ENCODE results near the gene IL20RA.
"Not testable (repeated sequence)": the region's sequence is repeated elsewhere in the genome, so short reads cannot be mapped to it uniquely, and the experiment has no call there.

The IL20RA gene

DNA sequence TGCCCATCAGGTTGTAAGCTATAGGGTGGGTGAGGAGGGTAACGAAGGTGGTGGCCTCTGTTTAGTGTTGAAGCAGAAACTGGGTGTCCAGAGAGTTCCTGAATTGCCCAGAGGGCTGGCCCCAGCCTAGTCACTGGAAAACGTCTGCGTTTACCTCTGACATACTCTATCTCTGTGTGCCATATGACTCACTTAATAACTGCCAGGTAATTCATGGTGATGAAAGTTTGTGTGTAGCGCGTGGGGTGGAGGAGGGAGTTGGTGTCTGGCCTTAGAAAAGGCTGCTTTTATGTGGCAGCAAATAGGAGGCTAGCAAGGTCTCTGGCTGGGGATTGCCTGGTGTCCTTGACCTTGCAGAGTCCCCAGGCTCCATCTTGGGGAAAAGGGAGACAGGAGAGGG is 75.3 kb downstream of the IL20RA start:
- no peak for DNase-seq

DNA sequence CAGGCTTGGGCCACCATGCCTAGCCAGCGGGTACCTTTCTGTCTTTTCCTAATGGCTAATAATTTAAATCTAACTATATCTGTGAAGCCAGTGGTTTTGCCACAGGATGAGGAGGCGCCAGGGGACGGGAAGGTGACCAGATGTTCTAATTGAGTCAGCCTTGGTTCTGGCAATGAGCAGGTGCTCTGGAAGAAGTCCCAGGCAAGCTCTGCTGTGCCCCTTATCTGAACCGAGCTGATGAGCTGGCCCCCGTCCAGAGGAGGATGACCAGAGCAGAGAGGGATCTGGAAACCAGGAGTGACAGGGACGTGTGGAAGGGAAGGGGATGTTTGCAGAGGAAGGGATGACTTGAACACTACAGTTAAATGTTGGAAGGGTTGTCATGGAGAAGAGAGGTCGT is 75.9 kb downstream of the IL20RA start:
- no peak for DNase-seq

DNA sequence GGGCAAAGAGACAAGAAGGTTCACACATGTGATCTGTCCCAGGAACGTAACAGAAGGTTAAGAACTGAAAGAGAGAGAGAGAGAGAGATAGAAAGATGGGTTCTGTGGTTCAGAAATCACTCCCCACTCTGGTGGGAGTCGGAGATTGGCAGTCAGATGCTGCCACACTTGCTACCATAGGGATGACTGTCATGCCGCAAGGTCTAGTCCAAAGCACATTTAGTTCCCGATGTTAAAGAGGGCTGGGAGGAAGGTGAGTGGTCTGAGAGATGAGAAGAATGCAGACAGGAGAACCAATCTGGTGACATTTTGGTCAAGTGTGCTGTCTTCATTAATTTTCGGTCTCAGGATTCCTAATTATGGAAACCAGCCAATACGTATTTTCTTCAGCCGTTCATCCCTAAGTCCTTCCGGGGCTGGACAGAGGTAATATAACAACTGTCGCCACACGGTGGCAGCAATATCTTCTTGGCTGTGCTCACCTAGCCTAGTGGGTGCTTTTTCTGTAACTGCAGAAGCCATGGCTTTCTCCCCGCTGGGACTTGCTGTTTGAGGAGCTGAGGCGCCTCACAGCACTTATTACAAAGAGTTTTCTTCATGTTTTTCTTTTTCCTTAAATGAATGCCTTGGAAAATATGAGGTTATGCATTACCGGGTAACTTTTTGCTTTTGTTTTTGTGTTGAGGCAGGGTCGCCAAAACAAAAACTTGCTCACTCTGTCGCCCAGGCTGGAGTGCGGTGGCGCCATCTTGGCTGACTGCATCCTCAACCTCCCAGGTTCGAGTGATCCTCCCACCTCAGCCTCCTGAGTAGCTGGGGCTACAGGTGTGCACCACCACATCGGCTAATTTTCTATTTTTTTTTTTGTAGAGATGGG is 76.7 kb downstream of the IL20RA start:
- DNase-seq = peak; percentile 68 to 69

DNA sequence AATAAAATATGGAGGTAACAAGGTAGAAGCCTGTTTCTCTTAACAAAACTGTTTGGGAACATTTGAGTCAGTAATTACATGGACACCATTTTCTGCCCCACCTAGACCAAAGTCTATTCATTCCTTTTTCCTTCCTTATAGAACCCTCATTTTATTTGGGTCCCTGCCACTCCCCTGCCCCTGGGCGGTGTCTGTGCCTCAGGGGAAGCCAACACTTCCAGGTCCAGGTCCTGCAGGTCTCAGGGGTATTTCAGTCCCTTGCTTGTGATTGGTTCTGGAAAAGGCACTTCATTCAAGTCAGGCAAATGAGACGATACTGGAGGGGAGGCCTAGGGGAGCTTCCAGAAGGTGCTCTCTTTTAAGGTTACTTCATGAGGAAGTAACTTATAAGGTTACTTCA is 80.4 kb downstream of the IL20RA start:
- no peak for DNase-seq

DNA sequence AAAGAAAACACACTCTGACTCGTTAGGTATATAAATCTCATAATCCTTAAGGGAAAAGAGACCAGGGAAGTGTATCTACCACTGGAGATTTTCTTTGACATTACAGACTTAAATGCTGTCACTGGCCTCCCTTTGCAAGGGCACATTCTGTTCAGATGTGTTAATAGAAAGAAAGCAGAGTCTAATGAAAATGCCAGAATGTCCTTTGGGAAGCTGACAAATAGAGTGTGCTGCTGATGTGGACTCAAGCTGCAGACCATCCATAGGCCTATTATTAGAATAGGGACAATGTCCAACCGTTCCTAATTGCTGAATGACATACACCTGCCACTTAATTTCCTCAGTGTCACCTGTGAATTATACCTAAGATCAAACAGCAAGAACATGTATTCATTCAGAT is 81.5 kb downstream of the IL20RA start:
- DNase-seq = no peak

DNA sequence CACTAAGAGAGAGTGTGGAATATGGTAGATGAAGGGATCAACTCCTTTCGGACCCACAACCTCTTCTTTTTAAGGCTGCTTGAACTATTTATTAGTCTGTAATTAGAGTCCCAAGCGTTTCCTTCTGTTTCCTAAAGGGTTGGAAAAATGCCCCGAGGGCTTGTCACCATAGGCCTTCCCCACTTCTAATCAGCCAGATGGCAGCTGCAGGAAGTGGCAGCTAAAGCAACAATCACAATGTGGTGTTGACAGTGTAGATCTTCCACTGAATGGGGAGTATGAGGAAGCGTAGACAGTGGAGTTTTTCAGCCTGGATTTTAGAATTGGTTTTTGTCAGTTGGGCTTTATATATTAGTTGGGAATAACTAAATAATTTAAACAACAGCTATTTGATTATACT is 82.1 kb downstream of the IL20RA start:
- DNase-seq = no peak

DNA sequence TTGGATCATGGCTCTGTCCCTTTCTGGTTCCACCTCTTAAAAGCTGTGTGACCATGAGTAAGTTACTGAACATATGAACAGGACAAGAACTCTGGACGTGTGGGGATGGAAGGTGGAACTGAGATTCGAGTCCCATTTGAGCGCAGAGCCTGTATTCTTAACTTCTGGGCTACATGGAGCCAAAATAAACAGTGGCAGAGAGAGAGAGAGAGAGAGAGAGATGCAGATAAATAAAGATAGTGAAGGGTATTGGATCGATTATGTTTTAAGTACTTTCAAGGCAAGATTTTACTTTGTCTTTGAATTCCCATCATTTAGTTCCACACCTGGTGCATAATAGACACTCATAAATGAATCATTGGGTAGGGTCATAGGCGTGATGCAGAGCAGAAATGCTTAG is 82.9 kb downstream of the IL20RA start:
- DNase-seq = no peak

DNA sequence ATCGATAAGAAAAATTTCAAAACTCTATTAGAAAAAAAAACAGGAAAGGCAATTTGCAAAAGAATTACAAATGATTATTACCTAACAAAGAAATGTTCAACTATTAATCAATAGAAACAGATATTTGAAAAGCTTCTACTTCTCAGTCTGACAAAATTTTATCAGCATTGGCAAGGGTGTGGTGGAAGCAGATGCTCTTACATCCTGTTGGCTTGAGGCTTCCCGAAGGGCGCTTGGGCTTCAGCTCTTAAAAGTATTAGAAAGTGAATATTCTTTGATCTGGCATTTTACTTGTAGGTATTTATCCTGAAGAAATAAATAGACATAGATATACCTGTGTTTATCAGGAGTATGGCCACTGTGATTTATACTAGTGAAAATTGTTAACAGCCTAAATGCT is 84.0 kb downstream of the IL20RA start:
- no peak for DNase-seq

DNA sequence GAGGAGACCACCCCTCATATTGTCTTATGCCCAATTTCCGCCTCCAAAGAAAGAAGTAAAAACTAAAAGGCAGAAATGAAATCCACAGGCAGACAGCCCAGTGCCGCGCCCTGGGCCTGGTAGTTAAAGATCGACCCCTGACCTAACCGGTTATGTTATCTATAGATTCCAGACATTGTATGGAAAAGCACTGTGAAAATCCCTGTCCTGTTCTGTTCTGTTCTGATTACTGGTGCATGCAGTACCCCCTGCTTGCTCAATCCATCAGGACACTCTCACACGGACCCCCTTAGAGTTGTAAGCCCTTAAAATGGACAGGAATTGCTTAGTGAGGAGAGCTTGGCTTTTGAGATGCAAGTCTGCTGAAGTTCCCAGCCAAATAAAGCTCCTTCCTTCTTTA is 84.8 kb downstream of the IL20RA start:
- not testable (repeated sequence) for DNase-seq

DNA sequence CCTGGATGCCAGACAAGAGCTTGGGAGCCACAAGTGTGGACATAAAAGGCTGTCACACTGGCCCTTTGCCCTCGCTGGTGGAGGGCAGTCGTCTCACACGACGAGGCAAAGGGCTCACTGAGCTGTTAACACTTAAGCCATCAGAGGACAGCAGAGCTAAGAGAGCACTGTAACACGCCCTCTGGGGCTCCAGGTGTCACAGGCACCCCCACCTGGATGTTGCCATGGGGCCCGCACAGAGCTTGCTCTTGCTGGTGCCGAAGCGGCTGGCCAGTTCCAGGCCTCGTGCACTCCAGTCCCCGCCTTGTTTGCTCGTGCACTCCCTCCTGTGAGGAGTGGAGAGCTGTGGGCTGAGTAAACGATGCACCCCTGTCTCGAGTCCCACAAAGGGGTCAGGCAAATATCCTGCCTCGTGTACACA is 85.3 kb downstream of the IL20RA start:
- no peak for DNase-seq

DNA sequence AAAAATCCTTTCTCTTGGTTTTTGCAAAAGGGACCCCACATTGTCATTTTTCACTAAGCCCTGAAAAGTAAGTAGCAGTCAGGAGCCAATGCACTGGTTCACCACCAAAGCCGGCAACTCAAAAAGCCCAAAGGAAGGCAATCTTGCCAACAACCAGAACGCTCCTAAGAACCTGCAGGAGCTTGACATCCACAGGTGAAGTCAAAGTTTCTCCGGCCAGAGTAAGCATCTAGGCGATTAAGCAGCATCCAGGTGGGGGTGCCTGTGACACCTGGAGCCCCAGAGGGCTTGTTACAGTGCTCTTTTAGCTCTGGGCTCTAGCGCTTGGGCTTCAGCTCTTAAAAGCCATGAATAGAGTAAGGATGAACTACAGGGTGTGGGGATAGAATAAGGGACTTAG is 86.6 kb downstream of the IL20RA start:
- no peak for DNase-seq

DNA sequence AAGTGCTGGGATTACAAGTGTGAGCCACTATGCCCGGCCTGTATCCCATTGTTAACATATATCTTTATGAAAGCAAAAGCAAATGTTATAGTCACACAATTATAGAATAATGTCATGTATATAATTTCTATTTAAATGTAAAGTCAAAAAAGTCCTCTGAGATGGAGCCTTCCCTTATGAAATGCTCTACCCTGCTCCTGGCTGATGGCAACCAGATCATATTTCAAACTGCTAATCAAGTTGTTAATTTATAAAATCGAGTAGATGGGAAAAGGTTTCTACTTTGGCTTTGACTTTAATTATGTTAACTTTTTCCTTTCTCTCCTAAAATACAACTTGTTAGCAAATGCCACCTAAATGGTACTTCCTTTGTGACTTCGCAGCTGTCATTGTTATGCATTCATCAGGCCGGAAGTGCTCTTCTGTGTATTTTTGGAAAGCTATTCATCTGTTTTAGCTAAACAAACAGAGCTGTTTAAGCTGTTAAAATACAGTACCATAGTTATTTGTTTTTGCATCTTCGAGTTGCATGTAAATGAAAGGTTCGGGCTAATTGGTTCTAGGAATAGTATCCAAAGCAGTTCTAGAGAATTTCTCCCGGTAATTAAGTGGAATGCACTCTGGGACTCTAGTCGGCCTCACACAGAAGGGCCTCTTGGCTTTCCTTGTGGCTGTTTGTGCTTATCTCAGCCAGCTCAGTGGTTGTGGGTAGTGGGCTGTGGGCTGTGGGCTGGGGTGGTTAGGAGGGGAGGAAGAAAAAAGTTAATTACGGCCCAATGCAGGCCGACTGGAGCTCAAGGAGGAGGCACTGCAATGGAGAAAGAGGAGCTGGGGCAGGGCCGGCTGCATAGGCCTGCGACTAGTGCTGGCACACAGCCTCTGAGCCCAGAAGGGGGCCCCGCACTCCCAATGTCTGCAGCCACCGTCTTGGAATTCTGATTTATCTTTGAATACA is 87.9 kb downstream of the IL20RA start:
- DNase-seq = no peak

DNA sequence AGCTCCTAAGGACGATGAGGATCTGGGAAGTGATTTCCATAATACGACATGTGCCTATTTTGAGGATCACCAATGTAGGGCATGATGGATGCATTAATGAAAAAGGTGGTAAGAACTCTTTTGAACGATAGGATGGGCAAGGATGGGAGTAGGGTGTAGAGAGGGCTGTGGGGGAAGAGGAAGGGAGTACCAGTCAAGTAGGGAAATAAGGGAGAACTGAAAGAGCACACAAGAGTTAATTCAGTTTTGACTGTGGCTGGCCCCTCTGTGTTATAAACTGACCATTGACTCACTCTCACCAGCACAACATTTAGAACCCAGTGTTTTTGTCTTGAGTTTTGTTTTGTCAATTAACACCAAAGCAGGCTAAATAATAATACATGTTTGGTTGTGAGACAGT is 89.6 kb downstream of the IL20RA start:
- no peak for DNase-seq

DNA sequence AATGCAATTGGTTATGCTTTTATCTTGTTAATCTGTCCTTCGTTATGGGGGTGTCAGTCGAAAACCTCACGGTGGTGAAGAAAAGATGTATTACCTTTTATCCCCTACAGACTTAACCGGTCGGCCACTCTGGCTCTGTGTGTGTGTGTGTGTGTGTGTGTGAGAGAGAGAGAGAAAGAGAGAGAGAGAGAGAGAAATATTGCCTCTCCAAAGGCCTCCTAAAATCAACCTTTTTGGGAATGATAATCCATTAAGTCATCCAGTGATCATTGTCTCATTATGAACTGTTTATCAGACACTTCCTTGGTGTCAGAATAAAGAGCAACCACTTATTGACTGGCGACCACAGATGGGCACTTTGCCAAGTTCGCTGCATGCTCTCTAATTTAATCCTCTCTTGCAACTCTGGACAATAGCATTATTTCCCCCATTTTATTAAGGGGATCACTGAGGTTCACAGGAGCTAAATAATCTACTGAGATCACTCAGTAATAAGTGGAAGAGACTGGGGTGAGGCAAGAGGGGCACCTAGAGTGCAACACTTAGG is 92.0 kb downstream of the IL20RA start:
- DNase-seq = no peak

DNA sequence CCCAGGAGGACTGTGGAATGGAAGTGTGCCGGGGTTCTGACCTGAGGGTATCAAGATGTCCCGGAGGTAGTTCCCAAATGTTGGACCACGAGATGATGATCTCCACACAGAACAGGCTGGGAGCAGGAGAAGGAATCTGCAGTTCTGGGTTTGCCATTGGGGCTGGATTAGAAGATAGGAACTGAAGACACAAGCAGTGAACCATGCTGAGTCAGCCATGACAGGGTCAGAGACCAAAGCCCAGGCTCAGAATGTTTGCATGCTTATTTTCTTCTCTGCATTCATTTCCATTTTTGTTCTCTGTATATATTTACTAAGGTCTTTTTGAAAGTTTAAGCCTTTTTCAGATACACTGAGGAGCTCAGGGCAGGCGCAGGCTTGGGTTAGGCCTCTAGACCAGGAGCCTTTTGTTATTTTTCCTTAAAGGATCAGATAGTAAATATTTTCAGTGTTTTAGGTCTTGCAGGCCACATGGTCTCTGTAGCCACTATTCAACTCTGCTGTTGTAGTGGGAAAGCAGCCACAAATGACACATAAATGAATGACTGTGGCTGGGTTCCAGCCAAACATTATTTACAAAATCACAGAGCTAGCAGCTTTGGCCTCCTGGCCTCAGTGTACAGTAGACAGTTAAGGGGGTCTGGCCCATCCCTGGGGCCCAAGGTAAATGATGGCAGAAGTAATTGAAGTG is 94.2 kb downstream of the IL20RA start:
- no peak for DNase-seq

Measured in inflammatory macrophage (primary cell).